Activated CD4-positive, alpha-beta T cell treated with anti-CD3 and anti-CD28 coated beads, Interleukin-2, Interleukin-4, amounts not matched to agents 100 ng/mL and 50 ng/mL, durations not matched to agents 16 hours and 8 hours (primary cell): ENCODE results near the gene VWDE.

Source experiments
- DNase-seq: peaks from one replicate; pipeline ENCODE4 v3.0.0-alpha.2; 2020; ENCODE audit warnings: low spot score

VWDE gene

GRCh38 chr7:12327922-12328321, 75.7 kb downstream of the VWDE start:
- DNase-seq: no peak

- DNase-seq: no peak
Measured at GRCh38 chr7:12325646-12326045, 78.0 kb downstream of the VWDE start.

- DNase-seq: no peak
Measured at GRCh38 chr7:12323415-12323814, 80.2 kb downstream of the VWDE start.

GRCh38 chr7:12322903-12323300, 80.8 kb downstream of the VWDE start:
- peak; percentile 39 for DNase-seq

GRCh38 chr7:12322284-12322902, 81.3 kb downstream of the VWDE start:
- DNase-seq: peak; percentile 17

GRCh38 chr7:12320987-12321647, 82.5 kb downstream of the VWDE start:
- DNase-seq: no peak

GRCh38 chr7:12320241-12320986, 83.3 kb downstream of the VWDE start:
- DNase-seq: no peak

- DNase-seq: no peak
Measured at GRCh38 chr7:12317675-12318074, 86.0 kb downstream of the VWDE start.

GRCh38 chr7:12316925-12317324, 86.7 kb downstream of the VWDE start:
- no peak for DNase-seq

GRCh38 chr7:12315049-12315448, 88.6 kb downstream of the VWDE start:
- DNase-seq: no peak

GRCh38 chr7:12314199-12314598, 89.5 kb downstream of the VWDE start:
- peak; percentile 4 for DNase-seq

- DNase-seq: no peak
Measured at GRCh38 chr7:12305502-12305901, 98.2 kb downstream of the VWDE start.

GRCh38 chr7:12303495-12303894, 100.2 kb downstream of the VWDE start:
- no peak for DNase-seq

- DNase-seq: no peak
Measured at GRCh38 chr7:12303062-12303461, 100.6 kb downstream of the VWDE start.

GRCh38 chr7:12300415-12300814, 103.2 kb downstream of the VWDE start:
- DNase-seq: no peak

- DNase-seq: no peak
Measured at GRCh38 chr7:12299367-12299766, 104.3 kb downstream of the VWDE start.

GRCh38 chr7:12297283-12298108, 106.2 kb downstream of the VWDE start:
- DNase-seq: no peak

- no peak for DNase-seq
Measured at GRCh38 chr7:12296051-12296570, 107.6 kb downstream of the VWDE start.

GRCh38 chr7:12294701-12295100, 109.0 kb downstream of the VWDE start:
- no peak for DNase-seq

- DNase-seq: peak; percentile 6
Measured at GRCh38 chr7:12291870-12292269, 111.8 kb downstream of the VWDE start.

- DNase-seq: no peak
Measured at GRCh38 chr7:12290761-12291160, 112.9 kb downstream of the VWDE start.

- no peak for DNase-seq
Measured at GRCh38 chr7:12289996-12290395, 113.7 kb downstream of the VWDE start.
